Esophagus muscularis mucosa (tissue), 4 donors: ENCODE measurements around the gene TMEM25. TPM values are rescaled to one million over a fixed set of nuclear protein-coding genes. Genes with fewer than 3 reads are reported as not detected.

Experiments
- DNase-seq: peaks from one replicate; pipeline ENCODE4 v3.0.0-alpha.2; 2017; ENCODE audit errors: extremely low spot score
- H3K27ac ChIP-seq, 4 donors: fragments of 200-600 bp; sonication (generic); replicated peaks in 1 of 4; 1 replicate in 3 of 4; 2 replicates in 1 of 4; pipeline ENCODE4 v1.5.1; 2016 to 2019; ENCODE audit warnings: mild to moderate bottlenecking in 1 of 4
- H3K27me3 ChIP-seq, 4 donors: fragments of 200-600 bp; sonication (generic); one replicate each; pipeline versions ENCODE4 v1.5.1 to v1.6.0; 2016 to 2019
- H3K36me3 ChIP-seq, 4 donors: fragments of 200-600 bp; sonication (generic); one replicate each; pipeline ENCODE4 v1.5.1; 2016 to 2019
- H3K4me1 ChIP-seq, 4 donors: fragments of 200-600 bp; sonication (generic); one replicate each; pipeline ENCODE4 v1.5.1; 2016 to 2019
- H3K4me3 ChIP-seq, 4 donors: fragments of 200-600 bp; sonication (generic); 1 replicate in 2 of 4; 2 replicates in 2 of 4; pipeline ENCODE4 v1.5.1; 2016 to 2019; ENCODE audit warnings: mild to moderate bottlenecking in 4 of 4, moderate library complexity in 1 of 4
- H3K9me3 ChIP-seq, 4 donors: fragments of 200-600 bp; sonication (generic); 1 replicate in 3 of 4; 2 replicates in 1 of 4; pipeline ENCODE4 v1.5.1; 2016 to 2019
- CTCF ChIP-seq, 3 experiments: fragments of 200-600 bp in 2 of 3; fragments of 450-650 bp in 1 of 3; sonication (generic) in 2 of 3; IDR thresholded peaks; one replicate each; pipeline ENCODE4 v1.5.1; 2017 to 2019; ENCODE audit warnings: antibody characterized with exemption in 3 of 3, mild to moderate bottlenecking in 2 of 3, moderate library complexity in 1 of 3
- EP300 ChIP-seq: sonication (generic); formaldehyde crosslinking; IDR thresholded peaks from one replicate; pipeline ENCODE4 v1.6.1; 2017; ENCODE audit warnings: antibody characterized with exemption
- POLR2A ChIP-seq: fragments of 450-650 bp; IDR thresholded peaks from one replicate; pipeline ENCODE4 v1.6.1; 2017; ENCODE audit warnings: antibody characterized with exemption, moderate library complexity, mild to moderate bottlenecking, low read depth
- POLR2AphosphoS5 ChIP-seq, 2 donors: sonication (generic); formaldehyde crosslinking; IDR thresholded peaks; one replicate each; pipeline ENCODE4 v1.6.1; 2017; ENCODE audit warnings: antibody characterized with exemption in 2 of 2
- WGBS: methylation state at CpG from one replicate; pipeline ENCODE4 v1.1.5; 2018; 5-methylcytosine and 5-hydroxymethylcytosine counted together
- intact Hi-C: fragments of 100-400 bp; cut with DNase I; formaldehyde crosslinking; loops from one replicate; pipeline ENCODE4 v1.15.1; 2023
- total RNA-seq, 4 donors: library from RNA; depleted of rRNA; stranded (reverse); fragments of >200 nt; gene quantifications; one replicate each; pipeline versions ENCODE4 v1.1.0 to v1.2.1, GENCODE V29; 2016

TMEM25 gene
- total RNA-seq, 4 donors from 2014 or later, result 35.0 to 56.5 (median 54.0) TPM

- 75% methylated on average over 4 of the region's 4 CpGs for WGBS
- no peak for DNase-seq
- H3K4me3 ChIP-seq, result no peak overlapping the region
- intact Hi-C loops, result no loop called here
- no peak for TF ChIP-seq POLR2AphosphoS5 (IDR thresholded peaks at IDR 0.05)
- no peaks in the 10 kb centered on the region for H3K4me1 ChIP-seq
- H3K36me3 ChIP-seq, result peaks cover 47 to 93% (median 83%) of the 10 kb centered on the region in 4 donors
- H3K27me3 ChIP-seq, result no peaks in the 10 kb centered on the region
- H3K27ac ChIP-seq, result no peak overlapping the region
- no peaks in the 10 kb centered on the region for H3K9me3 ChIP-seq
Observed at GRCh38 chr11:118491041-118491440, 40.0 kb upstream of the TMEM25 start.

- intact Hi-C loops, result no loop called here
Observed at GRCh38 chr11:118497831-118498230, 33.2 kb upstream of the TMEM25 start.

GRCh38 chr11:118503216-118503615 is 27.8 kb upstream of the TMEM25 start:
- intact Hi-C loops, result loop anchor here (5.0 kb wide), 1 partner anchor 106 kb away; no protein-coding TSS in a partner anchor
- Histone ChIP-seq H3K27me3 (no peaks in the 10 kb centered on the region), H3K9me3 (no peaks in the 10 kb centered on the region), H3K27ac (no peak overlapping the region), H3K4me1 (no peaks in the 10 kb centered on the region), H3K36me3 (peaks cover 67 to 100% (median 98%) of the 10 kb centered on the region in 4 donors), H3K4me3 (no peak overlapping the region)
- WGBS, result 56% methylated on average over 3 of the region's 3 CpGs
- DNase-seq, result no peak
- TF ChIP-seq EP300 (no peak), CTCF (IDR thresholded peaks at IDR 0.05) (no peak), POLR2A (no peak), POLR2AphosphoS5 (IDR thresholded peaks at IDR 0.05) (no peak)

More at GRCh38 chr11:118497831-118498230, 33.2 kb upstream of the TMEM25 start:
- Histone ChIP-seq H3K9me3 (no peaks in the 10 kb centered on the region), H3K27me3 (no peaks in the 10 kb centered on the region), H3K4me1 (no peaks in the 10 kb centered on the region), H3K4me3 (no peak overlapping the region), H3K36me3 (peaks cover 73 to 100% (median 98%) of the 10 kb centered on the region in 4 donors), H3K27ac (no peak overlapping the region)
- no peak for DNase-seq
- 88% methylated on average over 4 of the region's 4 CpGs for WGBS
- TF ChIP-seq CTCF (IDR thresholded peaks at IDR 0.05), result no peak
- TF ChIP-seq EP300, result no peak
- no peak for TF ChIP-seq POLR2AphosphoS5 (IDR thresholded peaks at IDR 0.05)
- no peak for TF ChIP-seq POLR2A

GRCh38 chr11:118511601-118512000 is 19.4 kb upstream of the TMEM25 start:
- no peak overlapping the region for H3K27ac ChIP-seq
- 84% methylated on average over 5 of the region's 5 CpGs for WGBS
- DNase-seq, result no peak
- H3K36me3 ChIP-seq, result peaks cover 91 to 100% (median 97%) of the 10 kb centered on the region in 4 donors
- intact Hi-C loops, result no loop called here
- no peaks in the 10 kb centered on the region for H3K4me1 ChIP-seq
- no peak overlapping the region for H3K4me3 ChIP-seq
- H3K9me3 ChIP-seq, result no peaks in the 10 kb centered on the region
- no peaks in the 10 kb centered on the region for H3K27me3 ChIP-seq
- no peak for TF ChIP-seq CTCF (IDR thresholded peaks at IDR 0.05)
- TF ChIP-seq POLR2AphosphoS5 (IDR thresholded peaks at IDR 0.05), result no peak
- no peak for TF ChIP-seq EP300
- no peak for TF ChIP-seq POLR2A

- 74% methylated on average over 7 of the region's 7 CpGs for WGBS
- TF ChIP-seq POLR2A (no peak), POLR2AphosphoS5 (IDR thresholded peaks at IDR 0.05) (no peak), CTCF (IDR thresholded peaks at IDR 0.05) (no peak), EP300 (no peak)
- Histone ChIP-seq H3K4me3 (no peak overlapping the region), H3K27me3 (no peaks in the 10 kb centered on the region), H3K9me3 (no peaks in the 10 kb centered on the region), H3K36me3 (peaks cover 71 to 100% (median 94%) of the 10 kb centered on the region in 4 donors), H3K27ac (no peak overlapping the region), H3K4me1 (no peaks in the 10 kb centered on the region)
- intact Hi-C loops, result no loop called here
- DNase-seq, result no peak
Observed at GRCh38 chr11:118514103-118514502, 16.9 kb upstream of the TMEM25 start.
